Activated B cell treated with CpG ODN at 0.5 μM for 24 hours (primary cell): ENCODE results near the gene PRELP. TPM values are rescaled to one million over a fixed set of nuclear protein-coding genes. Genes with fewer than 3 reads are reported as not detected.
A peak's percentile ranks its signal among the peaks of the same experiment; 100 is the strongest.

Source experiments
- ATAC-seq: fragments of 200-7000 bp; cut with Tn5 transposase; one replicate; pipeline ENCODE4 v1.10.0; 2021; ENCODE audit warnings: low read depth, mild to moderate bottlenecking, moderate library complexity
- CTCF ChIA-PET: fragments of 350-600 bp; sonication (Branson Sonifier 250); formaldehyde crosslinking; loops from one replicate; lab custom pipeline; 2021; ENCODE audit warnings: antibody characterized with exemption; lab: Charles Lee
- POLR2A ChIA-PET: fragments of 350-600 bp; sonication (Branson Sonifier 250); formaldehyde crosslinking; loops from one replicate; lab custom pipeline; 2021; ENCODE audit warnings: antibody characterized with exemption; lab: Charles Lee
- DNase-seq: peaks from one replicate; pipeline ENCODE4 v3.0.0; 2022
- H3K27ac Mint-ChIP-seq: one replicate; pipeline ENCODE4 v1.8.0; 2020; ENCODE audit warnings: mixed read lengths
- H3K27me3 Mint-ChIP-seq: one replicate; pipeline ENCODE4 v1.8.0; 2021; ENCODE audit warnings: mixed read lengths
- H3K36me3 Mint-ChIP-seq: one replicate; pipeline ENCODE4 v1.8.0; 2021; ENCODE audit warnings: low read depth, mixed read lengths
- H3K4me1 Mint-ChIP-seq: one replicate; pipeline ENCODE4 v1.8.0; 2021; ENCODE audit warnings: mixed read lengths
- H3K4me3 Mint-ChIP-seq: one replicate; pipeline ENCODE4 v1.8.0; 2020; ENCODE audit warnings: mild to moderate bottlenecking, mixed read lengths
- H3K9me3 Mint-ChIP-seq: one replicate; pipeline ENCODE4 v1.8.0; 2020; ENCODE audit warnings: mixed read lengths
- intact Hi-C: fragments of 100-400 bp; cut with micrococcal nuclease; formaldehyde crosslinking; loops from one replicate; pipeline ENCODE4 v1.15.1; 2024
- total RNA-seq: library from RNA; stranded (reverse); gene quantifications from 2 replicates; pipeline ENCODE4 v1.2.3, GENCODE V29; 2022
- TF ChIP-seq, protein P1 (sequence below): fragments of 200-600 bp; IDR thresholded peaks from one replicate; pipeline ENCODE4 v1.8.0; 2022; ENCODE audit warnings: antibody characterized with exemption, mild to moderate bottlenecking

Gene PRELP
- total RNA-seq, 1 donor from 2014 or later, result not detected

DNA sequence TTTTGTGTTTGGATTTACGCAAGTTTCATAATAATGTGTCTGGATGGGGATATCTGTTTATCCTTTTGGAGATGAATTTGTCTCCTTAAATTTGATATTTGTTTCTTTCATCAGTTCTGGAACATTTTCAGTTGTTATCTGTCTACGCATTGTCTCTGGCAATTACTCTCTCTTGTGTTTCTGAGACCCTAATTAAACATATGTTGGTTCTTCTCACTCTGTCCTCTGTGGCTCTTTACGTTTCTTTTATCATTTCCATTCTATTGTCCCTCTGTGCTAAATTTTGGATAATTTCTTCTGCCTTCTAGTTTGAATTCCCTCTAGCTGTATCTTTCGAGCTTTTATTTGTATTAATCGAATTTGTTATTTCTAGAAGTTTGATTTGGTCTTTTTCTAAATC, 17.5 kb upstream of the PRELP start:
- intact Hi-C loops, result no loop called here
- Mint-ChIP-seq H3K4me1 (peaks cover 45% of the 10 kb centered on the region), H3K9me3 (no peaks in the 10 kb centered on the region), H3K27me3 (peaks cover 11% of the 10 kb centered on the region), H3K36me3 (no peaks in the 10 kb centered on the region), H3K4me3 (no peak overlapping the region), H3K27ac (no peak overlapping the region)
- ATAC-seq (no peak), DNase-seq (no peak)
- TF ChIP-seq, protein P1, sequence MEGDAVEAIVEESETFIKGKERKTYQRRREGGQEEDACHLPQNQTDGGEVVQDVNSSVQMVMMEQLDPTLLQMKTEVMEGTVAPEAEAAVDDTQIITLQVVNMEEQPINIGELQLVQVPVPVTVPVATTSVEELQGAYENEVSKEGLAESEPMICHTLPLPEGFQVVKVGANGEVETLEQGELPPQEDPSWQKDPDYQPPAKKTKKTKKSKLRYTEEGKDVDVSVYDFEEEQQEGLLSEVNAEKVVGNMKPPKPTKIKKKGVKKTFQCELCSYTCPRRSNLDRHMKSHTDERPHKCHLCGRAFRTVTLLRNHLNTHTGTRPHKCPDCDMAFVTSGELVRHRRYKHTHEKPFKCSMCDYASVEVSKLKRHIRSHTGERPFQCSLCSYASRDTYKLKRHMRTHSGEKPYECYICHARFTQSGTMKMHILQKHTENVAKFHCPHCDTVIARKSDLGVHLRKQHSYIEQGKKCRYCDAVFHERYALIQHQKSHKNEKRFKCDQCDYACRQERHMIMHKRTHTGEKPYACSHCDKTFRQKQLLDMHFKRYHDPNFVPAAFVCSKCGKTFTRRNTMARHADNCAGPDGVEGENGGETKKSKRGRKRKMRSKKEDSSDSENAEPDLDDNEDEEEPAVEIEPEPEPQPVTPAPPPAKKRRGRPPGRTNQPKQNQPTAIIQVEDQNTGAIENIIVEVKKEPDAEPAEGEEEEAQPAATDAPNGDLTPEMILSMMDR, result no peak
- ChIA-PET POLR2A (no interaction called here), CTCF (no interaction called here)

DNA sequence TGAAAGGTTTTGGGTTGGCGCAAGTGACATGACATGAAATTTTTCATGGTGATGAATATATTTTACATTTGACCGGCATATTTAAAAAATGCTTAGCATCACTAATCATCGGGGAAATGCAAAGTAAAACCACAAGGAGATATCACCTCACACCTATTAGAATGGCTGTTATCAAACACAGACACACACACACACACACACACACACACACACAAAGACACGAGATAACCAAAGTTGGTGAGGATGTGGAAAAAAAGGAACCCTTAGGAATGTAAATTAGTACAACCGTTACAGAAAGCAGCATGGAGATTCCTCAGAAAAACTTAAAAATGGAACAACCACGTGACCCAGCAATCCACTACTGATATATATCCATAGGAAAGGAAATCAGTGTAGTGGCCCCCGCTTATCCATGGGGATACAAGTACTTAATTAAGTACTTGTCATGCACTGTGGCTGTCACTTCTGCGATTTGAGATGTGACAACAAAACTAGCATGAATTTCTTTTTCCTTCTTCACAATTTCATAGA, 15.9 kb upstream of the PRELP start:
- intact Hi-C loops, result no loop called here
- H3K4me3 Mint-ChIP-seq, result no peak overlapping the region
- POLR2A ChIA-PET, result no interaction called here
- no peaks in the 10 kb centered on the region for H3K9me3 Mint-ChIP-seq
- ATAC-seq (no peak), DNase-seq (no peak)
- CTCF ChIA-PET, result interaction anchor here (0.6 kb wide), 1 partner anchor 8 kb away, joined by 3 read pairs; no protein-coding TSS in a partner anchor
- TF ChIP-seq, protein P1, result no peak
- no peaks in the 10 kb centered on the region for H3K36me3 Mint-ChIP-seq
- peaks cover 9% of the 10 kb centered on the region for H3K27me3 Mint-ChIP-seq
- no peak overlapping the region for H3K27ac Mint-ChIP-seq
- peaks cover 38% of the 10 kb centered on the region for H3K4me1 Mint-ChIP-seq

DNA sequence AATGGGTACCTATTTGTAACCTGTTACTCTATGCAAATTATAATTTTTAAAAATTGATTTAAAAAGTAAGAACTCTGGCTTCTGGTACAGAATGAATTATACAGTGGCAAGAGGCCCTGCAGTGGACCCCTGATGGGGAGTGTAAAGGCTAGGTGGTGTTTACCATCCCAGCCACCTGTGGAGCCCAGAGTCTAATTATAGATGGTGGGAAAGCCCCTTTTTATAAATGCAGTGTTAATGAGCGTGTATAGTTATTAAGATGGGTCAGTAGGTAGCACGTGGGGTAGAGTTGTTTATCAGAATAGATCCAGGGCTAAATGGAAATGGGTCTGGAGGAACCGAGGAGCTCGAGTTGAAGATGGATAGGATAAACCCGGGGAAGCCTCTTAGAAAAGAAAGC, 13.9 kb upstream of the PRELP start:
- no peaks in the 10 kb centered on the region for H3K36me3 Mint-ChIP-seq
- ATAC-seq, result peak; percentile 75
- intact Hi-C loops, result no loop called here
- H3K27ac Mint-ChIP-seq, result peak overlapping the region; percentile 18
- ChIA-PET POLR2A (interaction anchor here (0.7 to 1.2 kb wide), 2 partner anchors 172 to 1579 kb away, joined by 3 to 4 read pairs; no protein-coding TSS in a partner anchor), CTCF (interaction anchor here (1.0 to 2.4 kb wide), 3 partner anchors 59 to 121 kb away, joined by 3 to 9 read pairs (median 4); no protein-coding TSS in a partner anchor)
- H3K4me1 Mint-ChIP-seq, result peaks cover 38% of the 10 kb centered on the region
- TF ChIP-seq, protein P1, result no peak
- peak overlapping the region; percentile 21 for H3K4me3 Mint-ChIP-seq
- H3K27me3 Mint-ChIP-seq, result peaks cover 6% of the 10 kb centered on the region
- H3K9me3 Mint-ChIP-seq, result no peaks in the 10 kb centered on the region
- no peak for DNase-seq

DNA sequence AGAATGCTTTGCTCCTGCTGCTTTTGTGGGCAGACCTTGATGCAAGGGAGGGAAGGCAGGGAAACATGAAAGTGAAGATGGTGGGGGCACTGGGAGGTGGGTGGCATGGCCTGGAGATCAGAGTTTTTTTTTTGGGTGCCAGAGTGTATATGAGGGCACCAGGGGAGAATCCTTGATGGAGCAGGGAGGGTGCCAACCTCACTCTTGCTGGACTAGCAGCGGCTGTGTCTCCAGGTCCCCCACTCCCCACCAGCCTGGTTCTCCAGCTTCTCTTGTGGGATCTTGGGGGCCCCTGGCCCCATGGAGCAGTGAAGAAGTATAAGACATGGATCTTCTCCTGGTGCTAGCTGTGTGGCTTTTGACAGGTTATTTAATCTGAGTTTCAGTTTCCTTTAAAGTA, 13.5 kb upstream of the PRELP start:
- ChIA-PET CTCF (interaction anchor here (1.0 to 2.4 kb wide), 3 partner anchors 60 to 122 kb away, joined by 3 to 9 read pairs (median 4); no protein-coding TSS in a partner anchor), POLR2A (interaction anchor here (0.7 to 1.2 kb wide), 2 partner anchors 173 to 1579 kb away, joined by 3 to 4 read pairs; no protein-coding TSS in a partner anchor)
- H3K4me1 Mint-ChIP-seq, result peaks cover 38% of the 10 kb centered on the region
- H3K27ac Mint-ChIP-seq, result peak overlapping the region; percentile 18
- intact Hi-C loops, result no loop called here
- ATAC-seq (no peak), DNase-seq (no peak)
- TF ChIP-seq, protein P1, result no peak
- H3K36me3 Mint-ChIP-seq, result no peaks in the 10 kb centered on the region
- H3K9me3 Mint-ChIP-seq, result no peaks in the 10 kb centered on the region
- H3K4me3 Mint-ChIP-seq, result peak overlapping the region; percentile 21
- peaks cover 6% of the 10 kb centered on the region for H3K27me3 Mint-ChIP-seq

DNA sequence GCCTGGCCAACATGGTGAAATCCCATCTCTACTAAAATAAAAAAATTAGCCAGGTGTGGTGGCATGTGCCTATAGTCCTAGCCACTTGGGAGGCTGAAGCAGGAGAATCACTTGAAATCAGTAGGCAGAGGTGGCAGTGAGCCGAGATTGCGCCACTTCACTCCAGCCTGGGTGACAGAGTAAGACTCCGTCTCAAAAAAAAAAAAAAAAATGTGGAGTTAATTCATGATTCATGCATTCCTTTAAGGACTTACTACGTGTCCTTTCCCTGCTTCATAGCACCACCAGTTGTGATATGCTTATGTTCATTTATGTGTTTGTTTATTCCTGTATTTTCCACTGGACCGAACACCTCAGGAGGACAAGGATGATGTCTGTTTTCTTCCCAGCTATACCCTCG, 12.7 kb upstream of the PRELP start:
- H3K4me1 Mint-ChIP-seq, result peaks cover 38% of the 10 kb centered on the region
- ATAC-seq, result no peak
- intact Hi-C loops, result no loop called here
- TF ChIP-seq, protein P1, result no peak
- H3K4me3 Mint-ChIP-seq, result no peak overlapping the region
- no peak overlapping the region for H3K27ac Mint-ChIP-seq
- CTCF ChIA-PET, result interaction anchor here (2.4 kb wide), 1 partner anchor 122 kb away, joined by 9 read pairs; no protein-coding TSS in a partner anchor
- H3K36me3 Mint-ChIP-seq, result no peaks in the 10 kb centered on the region
- H3K9me3 Mint-ChIP-seq, result no peaks in the 10 kb centered on the region
- POLR2A ChIA-PET, result interaction anchor here (0.7 to 1.2 kb wide), 2 partner anchors 29 to 174 kb away, joined by 4 to 5 read pairs; no protein-coding TSS in a partner anchor
- DNase-seq, result no peak
- peaks cover 6% of the 10 kb centered on the region for H3K27me3 Mint-ChIP-seq
